SHP77 treated with DMSO at 0.1 percent for 48 hours (cell line): ENCODE results near the gene RSAD2.
A peak's percentile ranks its signal among the peaks of the same experiment; 100 is the strongest.
"Not testable (repeated sequence)": the region's sequence is repeated elsewhere in the genome, so short reads cannot be mapped to it uniquely, and the experiment has no call there.

Experiments
- DNase-seq: peaks from one replicate; lab custom pipeline; 2025; lab: John Stamatoyannopoulos, UW

RSAD2 gene

GRCh38 chr2:6864923-6865345, 12.6 kb upstream of the RSAD2 start:
- DNase-seq, result no peak

DNA sequence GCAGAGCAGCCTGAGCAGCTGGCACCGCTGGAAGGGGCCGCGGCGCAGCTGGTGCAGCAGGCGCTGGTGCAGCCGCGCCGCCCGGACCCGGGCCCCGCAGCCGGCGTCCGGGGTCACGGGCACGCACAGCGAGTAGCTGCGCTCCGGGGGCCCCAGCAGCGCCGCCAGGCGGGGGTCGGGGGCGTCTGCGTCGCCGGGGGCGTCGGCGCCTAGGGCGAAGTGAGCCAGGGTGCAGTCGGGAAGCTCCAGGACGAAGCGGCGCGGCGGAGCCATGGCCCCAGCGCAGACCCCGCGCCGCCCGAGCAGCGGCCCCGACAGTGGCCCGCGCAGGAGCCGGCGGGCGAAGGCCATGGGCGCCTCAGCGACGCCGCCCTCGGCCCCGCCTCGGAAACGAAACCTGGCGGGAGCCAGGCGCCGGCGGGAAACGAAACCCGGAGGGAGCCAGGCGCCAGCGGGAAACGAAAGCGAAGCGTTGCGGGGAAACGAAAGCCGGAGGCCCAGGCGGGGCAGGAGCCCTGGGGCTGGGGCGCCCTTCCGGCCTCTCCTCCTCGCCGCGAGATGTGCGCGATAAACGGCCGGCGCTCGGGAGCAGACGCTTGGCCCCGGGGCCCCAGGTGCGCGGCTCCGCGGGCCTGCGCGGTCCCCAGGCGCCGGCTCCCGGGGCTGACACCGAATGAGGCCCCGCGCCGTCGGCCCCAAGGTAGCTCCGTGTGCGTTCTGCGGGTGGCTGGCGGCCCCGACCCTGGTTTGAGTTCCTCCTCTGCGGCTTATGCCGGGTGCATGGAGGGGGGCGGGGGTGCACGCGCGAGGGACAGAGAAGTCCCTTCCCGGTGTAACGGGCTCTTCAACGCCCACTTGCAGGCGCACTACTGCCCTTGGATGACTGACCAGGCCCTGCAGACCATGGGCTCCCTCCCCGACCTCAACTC, 12.0 kb upstream of the RSAD2 start, which contains the start of gene CMPK2:
CMPK2 (minus strand) TSS at position 562 of the 929 bp plus-strand sequence; CDS start at position 351, 211 bp downstream.
- peak; percentile 37 for DNase-seq

GRCh38 chr2:6866275-6866671, 11.3 kb upstream of the RSAD2 start:
- DNase-seq, result peak; percentile 5

- no peak for DNase-seq
These were observed 10.6 kb upstream of the RSAD2 start for GRCh38 chr2:6866982-6867381.

- no peak for DNase-seq
These were observed 5.2 kb upstream of the RSAD2 start for GRCh38 chr2:6872394-6872793.

GRCh38 chr2:6874032-6874431, 3.5 kb upstream of the RSAD2 start:
- DNase-seq, result no peak

DNA sequence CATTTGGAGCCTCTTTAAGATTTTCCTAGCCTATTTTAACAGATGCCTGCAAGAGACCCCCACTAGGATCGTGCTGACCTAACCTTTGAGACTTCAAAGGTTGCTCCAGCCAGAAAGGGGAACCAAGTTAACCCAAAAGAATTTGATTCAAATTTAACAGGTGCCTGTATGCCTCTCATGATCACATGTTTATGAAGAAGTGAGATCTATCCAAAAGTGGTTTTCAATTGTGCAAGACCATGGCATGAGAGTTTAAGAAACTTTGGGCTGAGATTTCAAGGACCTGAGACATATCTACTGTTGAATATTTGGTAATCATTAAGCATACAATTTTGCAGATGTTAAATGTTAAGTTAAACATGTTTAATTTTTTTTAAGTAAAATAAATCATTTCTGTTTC, 1.3 kb upstream of the RSAD2 start:
- DNase-seq, result no peak

- no peak for DNase-seq
These were observed 972 bp downstream of the RSAD2 start for GRCh38 chr2:6878549-6878948.

GRCh38 chr2:6879011-6879410, 1.4 kb downstream of the RSAD2 start:
- DNase-seq, result no peak

DNA sequence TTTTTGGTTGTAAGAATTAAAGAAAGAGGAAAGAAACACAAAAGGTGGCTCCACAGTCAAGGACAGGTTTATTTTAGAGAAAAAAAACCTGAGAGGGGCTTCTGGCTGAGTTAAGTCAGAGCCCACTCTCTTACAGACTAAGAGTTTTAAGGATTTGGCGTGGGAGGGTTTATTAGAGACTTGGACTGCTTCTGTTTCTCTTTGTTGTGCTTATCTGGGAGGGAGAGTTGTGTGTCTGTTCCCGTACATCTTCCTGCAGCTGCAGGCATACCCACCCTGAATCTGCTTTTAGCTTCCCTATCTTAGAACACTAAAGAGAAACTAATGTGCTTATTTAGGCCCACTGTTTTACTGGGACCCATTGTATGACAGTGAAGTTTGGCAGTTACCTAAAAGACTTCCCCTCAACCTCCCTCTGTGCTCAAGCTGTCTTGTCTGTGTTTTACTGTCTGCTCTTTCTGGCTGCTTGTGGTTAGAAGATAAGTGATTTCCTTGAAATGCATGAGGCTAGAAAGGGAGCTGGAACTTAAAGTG, 2.7 kb downstream of the RSAD2 start:
- DNase-seq, result no peak

DNA sequence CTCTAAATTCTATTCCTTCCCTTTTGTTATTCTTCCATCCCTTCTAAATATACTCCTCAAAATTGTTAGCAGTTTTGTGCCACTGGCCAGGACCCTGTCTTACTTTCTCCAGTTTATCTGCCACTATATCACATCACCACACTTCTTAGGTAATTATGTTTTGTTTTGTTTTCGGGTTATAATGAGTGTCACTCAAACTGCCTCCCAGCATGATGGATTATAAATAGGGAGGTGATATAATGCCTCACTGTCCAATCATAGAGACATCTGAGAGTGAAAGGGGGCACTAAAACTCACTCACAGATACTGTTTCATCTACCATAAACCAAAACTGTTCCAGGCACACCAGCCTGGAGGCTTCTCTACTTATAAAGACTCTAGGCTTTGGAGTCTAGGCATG, 3.5 kb downstream of the RSAD2 start:
- no peak for DNase-seq

GRCh38 chr2:6881516-6881915, 3.9 kb downstream of the RSAD2 start:
- no peak for DNase-seq

DNA sequence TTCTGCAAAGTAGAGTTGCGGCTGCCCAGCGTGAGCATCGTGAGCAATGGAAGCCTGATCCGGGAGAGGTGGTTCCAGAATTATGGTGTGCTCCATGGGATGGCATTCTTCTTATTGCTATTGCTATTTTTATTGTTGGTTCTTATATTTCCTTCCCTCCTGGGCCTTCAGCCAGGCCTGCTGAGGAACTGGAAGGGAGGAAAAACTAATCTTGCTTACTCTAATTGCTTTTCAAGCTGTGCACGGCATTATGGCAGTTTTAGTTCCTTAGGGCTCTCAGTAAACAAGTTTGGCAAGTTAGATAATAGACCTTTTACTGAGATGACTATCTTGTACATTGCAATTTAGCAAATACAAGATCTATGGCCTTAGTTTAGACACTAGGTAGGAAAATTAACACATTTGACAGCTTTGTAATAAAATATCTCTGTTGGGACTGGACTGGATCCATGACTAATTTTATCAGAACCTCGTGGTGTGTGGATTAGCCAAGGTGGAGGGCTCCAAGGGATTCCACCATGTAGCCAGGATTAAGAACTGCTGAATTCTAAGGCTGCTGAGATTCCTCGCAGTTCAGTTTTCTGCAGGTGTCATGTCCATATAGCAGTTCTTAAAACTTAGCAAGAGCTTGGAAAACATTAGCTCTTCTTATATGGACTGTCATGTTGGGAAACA, 6.0 kb downstream of the RSAD2 start:
- DNase-seq, result no peak

- DNase-seq, result no peak
These were observed 8.0 kb downstream of the RSAD2 start for GRCh38 chr2:6885551-6885950.

DNA sequence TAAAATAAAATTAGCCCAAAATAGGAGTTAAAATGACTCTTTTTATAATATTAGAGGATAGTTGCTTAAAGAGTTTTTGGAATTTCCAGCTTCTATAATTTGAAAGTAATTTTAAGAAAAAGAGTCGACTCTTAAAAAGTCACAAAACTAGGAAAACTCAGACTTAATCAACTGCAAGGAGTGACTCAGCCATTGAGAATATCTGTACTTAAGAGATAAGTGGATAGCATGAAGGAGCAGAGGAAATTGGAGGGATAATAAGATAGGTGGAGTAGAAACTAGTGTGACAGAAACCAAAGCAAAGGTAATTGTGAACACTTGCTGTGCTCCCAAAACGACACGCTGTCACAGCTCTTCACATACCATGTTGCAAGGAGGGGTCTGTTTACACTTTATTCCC, 8.4 kb downstream of the RSAD2 start:
- no peak for DNase-seq

DNA sequence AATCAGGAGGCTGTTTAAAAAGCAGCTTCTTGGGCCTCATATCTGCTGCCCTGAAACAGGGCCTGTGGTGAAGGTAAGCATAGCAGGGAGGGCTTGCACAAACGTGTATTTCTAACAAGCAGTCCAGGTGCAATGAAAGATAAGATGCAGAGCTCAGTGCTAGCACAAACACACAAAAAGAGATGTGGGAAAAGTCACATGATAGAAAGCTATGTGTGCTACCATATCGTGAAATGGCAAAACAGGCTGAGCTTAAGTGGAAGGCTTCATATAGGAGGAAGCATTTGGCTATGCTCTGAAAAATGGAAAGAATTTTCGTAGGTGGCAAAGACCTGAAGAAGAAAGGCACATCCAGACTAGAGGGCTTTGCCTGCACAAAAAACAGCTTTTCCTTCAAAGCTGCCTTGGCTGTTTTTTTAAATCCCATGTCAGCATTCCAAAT, 10.2 kb downstream of the RSAD2 start:
- DNase-seq, result no peak

DNA sequence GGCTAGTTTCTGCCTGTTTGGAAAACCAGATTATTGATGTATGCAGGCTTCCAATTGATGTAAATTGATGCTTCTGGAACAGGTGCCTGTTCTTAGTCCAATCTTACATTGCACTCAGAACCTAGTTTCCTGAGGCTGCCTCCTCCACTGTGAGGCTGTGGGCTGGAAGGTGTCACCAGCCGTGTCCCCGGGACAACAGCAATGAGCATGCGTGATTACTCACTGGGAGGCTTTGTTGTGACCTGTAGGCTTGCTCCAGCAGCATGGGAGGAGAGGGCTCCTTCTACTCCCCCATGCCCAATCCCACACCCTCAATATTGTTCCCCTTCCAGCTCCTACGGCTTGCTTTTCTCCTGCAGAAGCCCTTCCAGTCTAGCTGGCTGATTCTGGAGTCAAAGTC, 11.1 kb downstream of the RSAD2 start:
- DNase-seq, result no peak

- no peak for DNase-seq
These were observed 16.4 kb downstream of the RSAD2 start for GRCh38 chr2:6893876-6894482.

- peak; percentile 12 for DNase-seq
These were observed 19.6 kb downstream of the RSAD2 start for GRCh38 chr2:6896930-6897759.

DNA sequence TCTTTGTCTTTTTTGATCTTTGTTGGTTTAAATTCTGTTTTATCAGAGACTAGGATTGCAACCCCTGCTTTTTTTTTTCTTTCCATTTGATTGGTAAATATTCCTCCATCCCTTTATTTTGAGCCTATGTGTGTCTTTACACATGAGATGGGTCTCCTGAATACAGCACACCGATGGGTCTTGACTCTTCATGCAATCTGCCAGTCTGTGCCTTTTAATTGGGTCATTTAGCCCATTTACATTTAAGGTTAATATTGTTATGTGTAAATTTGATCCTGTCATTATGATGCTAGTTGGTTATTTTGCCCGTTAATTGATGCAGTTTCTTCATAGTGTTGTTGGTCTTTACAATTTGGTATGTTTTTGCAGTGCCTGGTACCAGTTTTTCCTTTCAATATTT, 25.0 kb downstream of the RSAD2 start:
- DNase-seq, result not testable (repeated sequence)

DNA sequence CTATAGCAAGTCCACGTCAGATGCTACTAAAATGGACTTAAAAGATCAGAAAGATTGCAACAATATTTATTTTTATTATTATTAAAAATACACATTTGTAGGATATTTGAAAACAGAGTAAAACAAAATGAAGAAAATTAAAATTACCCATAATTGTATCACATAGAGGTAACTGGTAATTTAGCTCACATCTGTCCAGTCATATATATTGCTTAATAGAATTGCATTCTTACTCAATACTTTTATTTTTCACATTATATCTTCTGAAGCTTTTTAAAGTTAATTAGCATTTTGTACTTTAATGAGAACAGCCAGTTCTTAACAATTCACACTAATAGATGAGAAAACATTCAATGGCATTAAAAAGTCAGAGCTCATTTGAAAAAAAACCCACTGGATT, 28.1 kb downstream of the RSAD2 start:
- DNase-seq, result no peak
